Adipocyte (in vitro differentiated cells): ENCODE results near the gene C1QTNF8.

Source experiments
- DNase-seq: peaks from one replicate; pipeline ENCODE4 v3.0.0-alpha.2; 2015; ENCODE audit warnings: low read depth
- H3K27me3 ChIP-seq: replicated peaks from 2 replicates; pipeline ENCODE4 v1.7.0; 2013; ENCODE audit warnings: mild to moderate bottlenecking, low read length, moderate library complexity; ENCODE audit not compliant: control insufficient read depth, insufficient read depth
- H3K36me3 ChIP-seq: 2 replicates; pipeline ENCODE4 v1.7.0; 2013; ENCODE audit warnings: low read length, mild to moderate bottlenecking, moderate library complexity; ENCODE audit not compliant: control insufficient read depth, insufficient read depth, severe bottlenecking
- H3K4me1 ChIP-seq: 2 replicates; pipeline ENCODE4 v1.7.0; 2013; ENCODE audit warnings: mild to moderate bottlenecking, low read length, moderate library complexity; ENCODE audit not compliant: control insufficient read depth, insufficient read depth
- H3K4me3 ChIP-seq: 2 replicates; pipeline ENCODE4 v1.7.0; 2013; ENCODE audit warnings: mild to moderate bottlenecking, low read length, moderate library complexity
- H3K9ac ChIP-seq: 2 replicates; pipeline ENCODE4 v1.7.0; 2013; ENCODE audit warnings: mild to moderate bottlenecking, low read length, moderate library complexity
- H3K9me3 ChIP-seq: 2 replicates; pipeline ENCODE4 v1.7.0; 2013; ENCODE audit warnings: mild to moderate bottlenecking, low read length, moderate library complexity; ENCODE audit not compliant: control insufficient read depth

Gene C1QTNF8

DNA sequence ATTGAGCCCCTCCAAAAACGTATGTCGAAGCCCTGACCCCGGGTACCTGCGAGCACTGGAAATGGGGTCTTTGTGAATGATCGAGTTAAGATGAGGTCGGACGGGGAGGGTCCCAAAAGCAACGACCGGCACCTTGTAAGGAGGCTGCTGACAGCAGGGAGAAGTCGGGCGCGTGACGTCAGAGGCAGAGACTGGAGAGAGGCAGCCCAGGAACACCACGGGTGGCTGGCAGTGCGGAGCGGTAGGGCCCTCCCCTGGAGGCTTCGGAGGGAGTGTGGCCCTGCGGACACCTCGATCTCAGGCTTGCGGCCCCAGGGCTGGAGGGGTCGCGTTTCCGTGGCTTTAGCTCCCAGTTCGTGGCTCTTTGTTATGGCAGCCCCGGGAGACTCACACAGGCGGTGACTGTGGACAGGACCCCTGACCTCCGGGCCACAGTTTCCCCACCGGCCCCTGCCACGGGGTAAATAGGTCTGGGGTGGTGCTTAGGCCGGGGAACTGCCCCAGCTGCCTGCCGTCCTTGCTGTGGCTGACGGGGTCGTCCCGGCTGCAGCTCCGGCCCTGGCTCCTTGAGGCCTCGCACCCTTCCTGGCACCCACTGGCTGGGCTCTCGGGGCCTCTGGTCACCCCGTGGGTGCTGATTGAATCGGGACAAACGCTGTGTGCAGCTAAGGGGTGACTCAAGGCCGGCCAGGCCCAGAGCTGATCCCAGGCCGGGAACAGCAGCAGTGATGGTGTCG, 34.1 kb downstream of the C1QTNF8 start:
- H3K36me3 ChIP-seq = no peaks in the 10 kb centered on the region
- no peak for DNase-seq
- H3K4me3 ChIP-seq = no peak overlapping the region
- peaks cover 33% of the 10 kb centered on the region for H3K27me3 ChIP-seq
- no peak overlapping the region for H3K9ac ChIP-seq
- no peaks in the 10 kb centered on the region for H3K4me1 ChIP-seq
- peaks cover 7% of the 10 kb centered on the region for H3K9me3 ChIP-seq

GRCh38 chr16:1060416-1061340, 35.4 kb downstream of the C1QTNF8 start:
- Histone ChIP-seq H3K36me3 (no peaks in the 10 kb centered on the region), H3K27me3 (peaks cover 28% of the 10 kb centered on the region), H3K4me3 (no peak overlapping the region), H3K9ac (no peak overlapping the region), H3K9me3 (peaks cover 10% of the 10 kb centered on the region), H3K4me1 (no peaks in the 10 kb centered on the region)
- no peak for DNase-seq

DNA sequence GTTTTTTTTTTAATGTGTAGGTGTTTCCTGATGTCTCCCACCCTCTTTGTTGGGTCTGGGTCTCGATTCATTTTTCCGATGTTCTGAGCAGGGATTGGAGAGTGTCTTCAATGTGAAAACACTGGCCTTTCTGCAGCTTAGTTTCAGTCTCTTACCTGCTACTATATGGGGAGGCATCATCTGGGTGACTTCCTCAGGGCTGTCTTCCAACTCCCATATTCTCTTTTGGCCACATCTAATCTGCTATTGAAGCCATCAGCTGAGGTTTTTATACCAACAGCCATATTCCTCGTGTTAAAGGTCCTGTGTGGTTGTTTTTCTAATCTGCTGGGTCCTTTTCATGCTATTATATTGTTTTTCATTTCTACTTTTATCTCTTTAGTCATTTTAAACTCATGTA, 36.7 kb downstream of the C1QTNF8 start:
- no peak overlapping the region for H3K4me3 ChIP-seq
- no peak overlapping the region for H3K9ac ChIP-seq
- no peaks in the 10 kb centered on the region for H3K4me1 ChIP-seq
- peaks cover 10% of the 10 kb centered on the region for H3K9me3 ChIP-seq
- H3K27me3 ChIP-seq = peaks cover 23% of the 10 kb centered on the region
- no peaks in the 10 kb centered on the region for H3K36me3 ChIP-seq
- no peak for DNase-seq

GRCh38 chr16:1058216-1058615, 37.8 kb downstream of the C1QTNF8 start:
- no peak for DNase-seq
- no peak overlapping the region for H3K9ac ChIP-seq
- no peaks in the 10 kb centered on the region for H3K36me3 ChIP-seq
- H3K9me3 ChIP-seq = peaks cover 10% of the 10 kb centered on the region
- H3K27me3 ChIP-seq = peaks cover 21% of the 10 kb centered on the region
- no peaks in the 10 kb centered on the region for H3K4me1 ChIP-seq
- H3K4me3 ChIP-seq = no peak overlapping the region

GRCh38 chr16:1057252-1057932, 38.7 kb downstream of the C1QTNF8 start:
- no peaks in the 10 kb centered on the region for H3K36me3 ChIP-seq
- no peak overlapping the region for H3K4me3 ChIP-seq
- DNase-seq = peak; percentile 46
- H3K9ac ChIP-seq = no peak overlapping the region
- no peaks in the 10 kb centered on the region for H3K4me1 ChIP-seq
- H3K9me3 ChIP-seq = peaks cover 10% of the 10 kb centered on the region
- peaks cover 27% of the 10 kb centered on the region for H3K27me3 ChIP-seq

GRCh38 chr16:1056196-1056595, 39.8 kb downstream of the C1QTNF8 start:
- H3K9me3 ChIP-seq = peaks cover 10% of the 10 kb centered on the region
- H3K4me1 ChIP-seq = no peaks in the 10 kb centered on the region
- no peaks in the 10 kb centered on the region for H3K36me3 ChIP-seq
- H3K9ac ChIP-seq = no peak overlapping the region
- H3K27me3 ChIP-seq = peaks cover 24% of the 10 kb centered on the region
- H3K4me3 ChIP-seq = no peak overlapping the region
- no peak for DNase-seq

DNA sequence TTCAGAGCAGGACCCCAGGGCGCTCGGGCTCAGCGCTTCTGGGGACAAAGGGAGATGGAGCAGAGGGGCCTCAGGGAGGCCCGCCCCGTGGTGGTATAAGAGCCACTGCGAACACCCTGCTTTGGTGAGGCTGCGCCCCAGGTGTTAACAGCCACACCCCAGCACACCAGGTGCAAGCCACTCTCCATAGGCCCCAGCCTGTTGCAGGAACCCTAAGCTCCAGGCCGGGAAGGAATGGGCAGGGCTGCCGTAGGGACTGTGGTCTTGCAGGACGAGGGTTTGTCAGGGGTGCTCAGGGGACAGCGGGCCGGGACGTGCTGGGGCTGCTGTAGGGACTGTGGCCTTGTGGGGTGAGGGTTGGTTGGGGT, 40.5 kb downstream of the C1QTNF8 start:
- Histone ChIP-seq H3K4me1 (no peaks in the 10 kb centered on the region), H3K9ac (no peak overlapping the region), H3K9me3 (peaks cover 10% of the 10 kb centered on the region), H3K36me3 (no peaks in the 10 kb centered on the region), H3K4me3 (no peak overlapping the region), H3K27me3 (peaks cover 24% of the 10 kb centered on the region)
- DNase-seq = no peak

DNA sequence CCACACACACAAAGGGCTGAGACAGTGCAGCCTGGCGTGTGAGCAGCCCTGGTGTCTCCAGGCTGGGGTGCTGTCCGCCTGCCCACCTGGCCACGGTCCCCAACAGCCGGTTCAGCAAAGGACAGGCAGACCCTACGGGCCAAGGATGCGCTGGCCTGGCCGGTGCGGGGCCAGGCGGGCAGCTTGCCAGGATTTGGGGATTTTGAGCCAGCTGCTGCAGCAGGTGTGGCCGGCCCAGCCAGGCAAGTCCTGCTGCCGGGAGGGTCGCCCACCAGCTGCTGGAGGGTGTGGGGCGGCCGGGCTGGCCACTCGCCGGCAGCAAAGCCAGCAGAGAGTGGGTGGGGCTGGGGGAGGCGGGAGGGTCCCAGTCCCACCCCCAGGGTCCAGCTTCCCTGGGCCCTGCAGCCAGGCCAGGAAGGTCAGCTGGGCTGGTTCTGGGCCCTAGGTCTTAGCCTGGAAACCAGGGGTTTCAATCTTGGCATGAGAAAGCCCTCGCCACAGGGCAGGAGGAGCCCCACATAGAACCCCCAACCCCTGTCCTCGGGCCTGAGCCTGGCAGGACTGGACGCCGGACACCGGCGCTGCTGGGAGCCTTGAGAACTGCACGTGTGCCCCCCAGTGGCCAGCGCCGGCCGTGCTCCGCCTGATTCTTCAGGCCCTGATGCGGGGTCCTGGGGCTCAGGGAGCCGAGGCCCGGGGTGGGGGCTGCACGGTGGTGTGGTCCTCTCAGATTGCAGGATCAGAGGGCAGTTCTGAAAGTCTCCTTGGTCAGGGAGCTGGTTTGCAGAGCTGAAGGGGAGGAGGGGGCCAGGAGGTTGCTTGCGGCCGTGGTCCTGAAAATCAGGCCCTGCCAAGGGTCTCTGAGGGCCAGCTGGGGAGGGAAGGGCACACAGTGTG, 41.1 kb downstream of the C1QTNF8 start:
- H3K27me3 ChIP-seq = peaks cover 24% of the 10 kb centered on the region
- no peaks in the 10 kb centered on the region for H3K36me3 ChIP-seq
- peak; percentile 87 for DNase-seq
- no peaks in the 10 kb centered on the region for H3K4me1 ChIP-seq
- peaks cover 10% of the 10 kb centered on the region for H3K9me3 ChIP-seq
- no peak overlapping the region for H3K4me3 ChIP-seq
- no peak overlapping the region for H3K9ac ChIP-seq

DNA sequence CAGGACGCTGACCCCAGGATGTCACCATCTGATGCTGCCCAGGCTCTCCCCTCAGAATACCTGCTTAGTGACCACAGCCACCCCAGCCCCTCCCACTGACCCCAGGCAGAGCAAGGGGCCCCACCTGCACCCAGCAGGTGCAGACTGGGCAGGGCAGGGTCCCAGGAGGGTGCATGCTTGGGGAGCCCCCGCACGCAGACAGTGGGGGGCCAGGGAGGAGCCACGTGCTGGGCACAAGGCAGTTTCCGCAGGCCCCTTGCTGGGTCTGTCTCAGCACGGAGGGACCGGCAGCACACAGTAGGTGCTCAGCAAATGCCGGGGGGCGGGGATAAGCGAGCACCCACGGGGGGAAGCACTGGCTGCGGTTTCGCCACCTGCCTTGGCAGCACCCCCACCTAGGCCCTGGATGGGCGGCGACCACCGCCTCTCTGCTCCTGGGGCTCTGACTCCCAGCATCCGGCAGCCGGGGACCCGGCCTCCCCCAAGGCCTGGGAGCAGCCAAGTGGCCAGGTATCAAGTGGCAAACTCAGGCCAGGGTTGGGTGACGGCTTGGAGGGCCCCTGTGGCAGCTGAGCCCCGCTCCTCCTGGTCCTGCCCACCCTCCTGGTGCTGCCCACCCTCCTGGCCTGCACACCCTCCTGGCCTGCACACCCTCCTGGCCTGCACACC, 42.2 kb downstream of the C1QTNF8 start:
- Histone ChIP-seq H3K4me3 (no peak overlapping the region), H3K4me1 (no peaks in the 10 kb centered on the region), H3K9ac (no peak overlapping the region), H3K36me3 (no peaks in the 10 kb centered on the region), H3K27me3 (peaks cover 19% of the 10 kb centered on the region), H3K9me3 (peaks cover 3% of the 10 kb centered on the region)
- DNase-seq = no peak

DNA sequence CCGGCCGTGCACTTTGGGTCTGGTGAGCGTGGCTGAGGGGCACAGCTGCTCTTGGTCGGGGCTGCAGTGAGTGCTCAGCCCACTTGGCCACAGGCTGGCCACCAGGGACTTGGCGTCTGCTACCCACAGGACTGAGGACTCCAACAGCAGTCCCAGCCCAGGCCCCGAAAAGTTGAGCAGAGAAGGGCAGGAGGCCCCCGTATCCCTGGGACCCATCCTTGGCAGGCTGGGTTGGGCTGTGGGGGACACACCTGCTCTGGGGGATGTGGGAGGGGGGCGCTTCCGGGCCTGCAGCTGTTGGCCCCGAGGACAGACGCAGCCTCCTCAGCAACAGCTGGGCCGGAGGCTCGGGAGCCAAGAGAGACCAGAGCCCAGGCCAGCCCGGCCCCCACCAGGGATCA, 42.9 kb downstream of the C1QTNF8 start:
- H3K4me1 ChIP-seq = peaks cover 2% of the 10 kb centered on the region
- no peaks in the 10 kb centered on the region for H3K36me3 ChIP-seq
- DNase-seq = no peak
- no peak overlapping the region for H3K4me3 ChIP-seq
- no peak overlapping the region for H3K9ac ChIP-seq
- peaks cover 19% of the 10 kb centered on the region for H3K27me3 ChIP-seq
- H3K9me3 ChIP-seq = peaks cover 3% of the 10 kb centered on the region
